GM12878 (cell line): Measurements from ENCODE around the gene ELAPOR1. TPM values are rescaled to one million over a fixed set of nuclear protein-coding genes. Genes with fewer than 3 reads are reported as not detected.

ENCODE experiments used
- BCL3 ChIP-seq: IDR thresholded peaks from 2 replicates; pipeline ENCODE4 v1.6.1; 2011; ENCODE audit warnings: borderline replicate concordance, low read depth, mild to moderate bottlenecking, moderate library complexity, low read length; ENCODE audit not compliant: insufficient read depth, poor library complexity, severe bottlenecking
- BMI1 ChIP-seq: fragments of 450-650 bp; IDR thresholded peaks from 2 replicates; pipeline ENCODE4 v1.6.1; 2016; ENCODE audit warnings: mild to moderate bottlenecking, moderate library complexity, borderline replicate concordance
- CBX3 ChIP-seq: fragments of 200-600 bp; sonication (generic); IDR thresholded peaks from 2 replicates; pipeline ENCODE4 v1.6.1; 2016; ENCODE audit warnings: low read depth, borderline replicate concordance
- CEBPB ChIP-seq, 2 experiments: fragments of 150-350 bp in 1 of 2; IDR thresholded peaks; 2 replicates each; pipeline ENCODE4 v1.6.1; 2012 to 2014; ENCODE audit warnings: low read depth in 2 of 2, low read length in 2 of 2, borderline replicate concordance in 1 of 2, inconsistent platforms in 1 of 2
- CREB1 ChIP-seq: IDR thresholded peaks from 2 replicates; pipeline ENCODE4 v1.6.1; 2012; ENCODE audit warnings: low read depth, mild to moderate bottlenecking, inconsistent platforms
- DPF2 ChIP-seq: fragments of 450-650 bp; IDR thresholded peaks from 2 replicates; pipeline ENCODE4 v1.6.1; 2017; ENCODE audit warnings: mild to moderate bottlenecking
- HCFC1 ChIP-seq: fragments of 150-350 bp; IDR thresholded peaks from 2 replicates; pipeline ENCODE4 v1.6.1; 2014; ENCODE audit warnings: low read length
- IRF4 ChIP-seq: IDR thresholded peaks from 2 replicates; pipeline ENCODE4 v1.6.1; 2011; ENCODE audit warnings: low read depth, low read length
- JUND ChIP-seq: IDR thresholded peaks from 2 replicates; pipeline ENCODE4 v1.6.1; 2012; ENCODE audit warnings: low read depth, mild to moderate bottlenecking, low read length, improper control_type of control experiment, moderate library complexity
- KDM1A ChIP-seq: fragments of 200-600 bp; sonication (generic); IDR thresholded peaks from 2 replicates; pipeline ENCODE4 v1.6.1; 2016; ENCODE audit warnings: borderline replicate concordance
- MEF2A ChIP-seq: IDR thresholded peaks from 2 replicates; pipeline ENCODE4 v1.6.1; 2011; ENCODE audit warnings: low read depth, mild to moderate bottlenecking, low read length, moderate library complexity; ENCODE audit not compliant: insufficient read depth
- MLLT1 ChIP-seq: fragments of 450-650 bp; IDR thresholded peaks from 2 replicates; pipeline ENCODE4 v1.6.1; 2016; ENCODE audit warnings: mild to moderate bottlenecking
- PAX8 ChIP-seq: fragments of 450-650 bp; IDR thresholded peaks from 2 replicates; pipeline ENCODE4 v1.6.1; 2017; ENCODE audit warnings: mild to moderate bottlenecking, moderate library complexity
- PBX3 ChIP-seq: IDR thresholded peaks from 2 replicates; pipeline ENCODE4 v1.6.1; 2011; ENCODE audit warnings: mild to moderate bottlenecking, low read depth, low read length, moderate library complexity; ENCODE audit not compliant: insufficient replicate concordance
- POLR2A ChIP-seq: IDR thresholded peaks from 2 replicates; pipeline ENCODE4 v1.6.1; 2011; ENCODE audit warnings: low read depth, mild to moderate bottlenecking, low read length
- POLR2AphosphoS5 ChIP-seq: IDR thresholded peaks from 2 replicates; pipeline ENCODE4 v1.6.1; 2011; ENCODE audit warnings: mild to moderate bottlenecking, low read length, inconsistent platforms
- RAD21 ChIP-seq: IDR thresholded peaks from 2 replicates; pipeline ENCODE4 v1.6.1; 2011; ENCODE audit warnings: mild to moderate bottlenecking, low read depth, low read length, moderate library complexity; ENCODE audit not compliant: insufficient read depth
- RB1 ChIP-seq: fragments of 450-650 bp; formaldehyde crosslinking; IDR thresholded peaks from 2 replicates; pipeline ENCODE4 v1.6.1; 2017; ENCODE audit warnings: mild to moderate bottlenecking, borderline replicate concordance
- SMAD1 ChIP-seq: fragments of 450-650 bp; IDR thresholded peaks from 2 replicates; pipeline ENCODE4 v1.6.1; 2018; ENCODE audit warnings: mild to moderate bottlenecking, low read depth; ENCODE audit not compliant: partially characterized antibody
- SMAD5 ChIP-seq: IDR thresholded peaks from 2 replicates; pipeline ENCODE4 v1.6.1; 2016; ENCODE audit warnings: antibody characterized with exemption, low read depth
- SMC3 ChIP-seq: IDR thresholded peaks from 2 replicates; pipeline ENCODE4 v1.6.1; 2011; ENCODE audit warnings: low read length, improper control_type of control experiment, borderline replicate concordance
- TAF1 ChIP-seq: IDR thresholded peaks from 2 replicates; pipeline ENCODE4 v1.6.1; 2011; ENCODE audit warnings: mild to moderate bottlenecking, low read depth, low read length, borderline replicate concordance
- TCF12 ChIP-seq: IDR thresholded peaks from 2 replicates; pipeline ENCODE4 v1.6.1; 2011; ENCODE audit warnings: low read depth, mild to moderate bottlenecking, low read length
- USF1 ChIP-seq: IDR thresholded peaks from 2 replicates; pipeline ENCODE4 v1.6.1; 2011; ENCODE audit warnings: borderline replicate concordance, low read depth, mild to moderate bottlenecking, moderate library complexity, mixed read lengths, low read length; ENCODE audit not compliant: insufficient read depth; ENCODE audit errors: extremely low read length
- ZNF622 ChIP-seq: fragments of 450-650 bp; IDR thresholded peaks from 2 replicates; pipeline ENCODE4 v1.6.1; 2017; ENCODE audit warnings: mild to moderate bottlenecking, inconsistent platforms
- polyA plus RNA-seq, 11 experiments: library from polyadenylated mRNA; depleted of rRNA in 4 of 11; unstranded in 6 of 11; stranded (reverse) in 5 of 11; fragments of >200 nt; fragmentation: Nextera tagmentation in 4 of 11; fragmentation: Illumina TruSeq in 1 of 11; extraction: Ambion mirVana in 4 of 11; extraction: Trizol in 1 of 11; gene quantifications; 1 replicate in 1 of 11; 2 replicates in 10 of 11; pipeline versions ENCODE4 v1.2.1 to v1.2.3, GENCODE V29; 2011 to 2016; ENCODE audit warnings: inconsistent platforms in 2 of 11, missing spikeins in 2 of 11, low read depth in 1 of 11
- total RNA-seq, 4 experiments: library from RNA; depleted of rRNA in 3 of 4; stranded (reverse); fragments of >200 nt in 3 of 4; fragmentation: Illumina TruSeq in 1 of 4; extraction: Trizol in 1 of 4; gene quantifications; 2 replicates each; pipeline versions ENCODE4 v1.2.1 to v1.2.3, GENCODE V29; 2013 to 2021

The ELAPOR1 gene
- total and polyA plus RNA-seq, 10 of the 15 experiments (the other 5 are each of a cell fraction or from before 2014, with no cell fraction given) = 0.04 to 2.1 (median 0.19) TPM; not detected in 2

GRCh38 chr1:109099938-109100773 is 13.8 kb upstream of the ELAPOR1 start (continued):
- peak; percentile 64 for TF ChIP-seq PBX3
- TF ChIP-seq CEBPB (IDR thresholded peaks at IDR 0.05; ENCODE audit: borderline replicate concordance in 1 of 2, low read depth in 2 of 2, low read length in 2 of 2) = no peak
- TF ChIP-seq IRF4 = peak; percentile 20; the same call in 1 of the 2 replicates
- peak; percentile 92 for TF ChIP-seq SMAD1
- peak; percentile 98 for TF ChIP-seq SMAD5
- TF ChIP-seq BMI1 = peak; percentile 33; the same call in 1 of the 2 replicates
- no peak for TF ChIP-seq PAX8
- TF ChIP-seq HCFC1 = peak; percentile 75
- TF ChIP-seq MEF2A = 0 out of 2 replicates have a peak, but pooled peaks have one; percentile 58
- TF ChIP-seq MLLT1 = peak; percentile 60
- peak; percentile 100 for TF ChIP-seq POLR2A
- TF ChIP-seq DPF2 = peak; percentile 88
- peak; percentile 100 for TF ChIP-seq POLR2AphosphoS5
- peak; percentile 73 for TF ChIP-seq CREB1
- no peak for TF ChIP-seq KDM1A
- TF ChIP-seq CBX3 = no peak
- TF ChIP-seq TCF12 = peak; percentile 81; the same call in 1 of the 2 replicates
- peak; percentile 19 for TF ChIP-seq USF1
- peak; percentile 32; the same call in 1 of the 2 replicates for TF ChIP-seq RAD21
- peak; percentile 97 for TF ChIP-seq TAF1
- no peak for TF ChIP-seq BCL3
- no peak for TF ChIP-seq ZNF622
- TF ChIP-seq RB1 = peak; percentile 69; the same call in 1 of the 2 replicates
- no peak for TF ChIP-seq JUND
- peak; percentile 42 for TF ChIP-seq SMC3
